Kidney (tissue), 14 donors: ENCODE measurements around the gene CHMP1A. TPM values are rescaled to one million over a fixed set of nuclear protein-coding genes. Genes with fewer than 3 reads are reported as not detected.

Experiments used
- DNase-seq, 5 donors: peaks; one replicate each; pipeline ENCODE4 v3.0.0-alpha.2; 2013 to 2020
- FAIRE-seq: peaks from 2 replicates; lab custom pipeline; 2012; peaks lifted over from hg19 to GRCh38; lab: Jason Lieb, UNC
- H3K27ac ChIP-seq, 2 donors: one replicate each; pipeline ENCODE4 v1.7.0; 2013; ENCODE audit warnings: low read depth in 2 of 2, low read length in 2 of 2, inconsistent platforms in 1 of 2
- H3K27me3 ChIP-seq: one replicate; pipeline ENCODE4 v1.7.1; 2013; ENCODE audit warnings: low read length, inconsistent platforms; ENCODE audit not compliant: control insufficient read depth, insufficient read depth
- H3K36me3 ChIP-seq, 3 donors: one replicate each; pipeline versions ENCODE4 v1.7.0 to v1.7.1; 2013; ENCODE audit warnings: low read length in 3 of 3, control low read depth in 1 of 3, inconsistent platforms in 1 of 3; ENCODE audit not compliant: insufficient read depth in 3 of 3, control insufficient read depth in 2 of 3
- H3K4me1 ChIP-seq, 3 donors: one replicate each; pipeline versions ENCODE4 v1.7.0 to v1.7.1; 2013; ENCODE audit warnings: low read length in 3 of 3, inconsistent platforms in 1 of 3, low read depth in 1 of 3; ENCODE audit not compliant: control insufficient read depth in 2 of 3, insufficient read depth in 2 of 3
- H3K4me3 ChIP-seq, 3 donors: one replicate each; pipeline versions ENCODE4 v1.7.0 to v1.8.1; 2013; ENCODE audit warnings: low read length in 3 of 3, control low read depth in 1 of 3, inconsistent platforms in 1 of 3
- H3K9ac ChIP-seq, 3 donors: one replicate each; pipeline versions ENCODE4 v1.7.0 to v1.7.1; 2013; ENCODE audit warnings: low read length in 3 of 3, control low read depth in 1 of 3, inconsistent platforms in 1 of 3
- H3K9me3 ChIP-seq, 3 donors: one replicate each; pipeline versions ENCODE4 v1.7.0 to v1.7.1; 2013; ENCODE audit warnings: low read length in 3 of 3, control low read depth in 1 of 3, inconsistent platforms in 1 of 3; ENCODE audit not compliant: control insufficient read depth in 2 of 3, insufficient read depth in 1 of 3
- CTCF ChIP-seq: IDR thresholded peaks from 3 replicates; pipeline ENCODE4 v1.5.1; 2012; ENCODE audit warnings: mild to moderate bottlenecking, moderate library complexity, borderline replicate concordance; ENCODE audit not compliant: insufficient read depth; ENCODE audit errors: extremely low read depth
- intact Hi-C: fragments of 100-400 bp; cut with DNase I; formaldehyde crosslinking; loops from one replicate; pipeline ENCODE4 v1.11.1; 2022
- polyA plus RNA-seq: library from polyadenylated mRNA; stranded (reverse); fragments of 350-450 nt; fragmentation: Illumina TruSeq; extraction: RNeasy Lipid Tissue Mini Kit (QIAGEN cat#74804); gene quantifications from one replicate; pipeline ENCODE4 v1.2.3, GENCODE V29; 2014; ENCODE audit warnings: low read depth, low replicate concordance; ENCODE audit not compliant: insufficient read depth
- total RNA-seq: library from RNA; stranded (reverse); fragmentation: NEBNext Ultra II Directional; extraction: Animal tissue kit (Norgen Biotek cat#: 25700); gene quantifications from one replicate; pipeline ENCODE4 v1.2.1, GENCODE V29; 2021
- donor health status: control.
- donor health status: control.
- donor health status: control.
- donor health status: control.
- donor health status: control.
- donor health status: DM: yes; HTN: yes; CAD: no.
- donor health status: Normal renal cell carcinoma (clear cell type).

CHMP1A gene
- total and polyA plus RNA-seq, 2 donors from 2014 or later, result 71.3 to 96.1 TPM

DNA sequence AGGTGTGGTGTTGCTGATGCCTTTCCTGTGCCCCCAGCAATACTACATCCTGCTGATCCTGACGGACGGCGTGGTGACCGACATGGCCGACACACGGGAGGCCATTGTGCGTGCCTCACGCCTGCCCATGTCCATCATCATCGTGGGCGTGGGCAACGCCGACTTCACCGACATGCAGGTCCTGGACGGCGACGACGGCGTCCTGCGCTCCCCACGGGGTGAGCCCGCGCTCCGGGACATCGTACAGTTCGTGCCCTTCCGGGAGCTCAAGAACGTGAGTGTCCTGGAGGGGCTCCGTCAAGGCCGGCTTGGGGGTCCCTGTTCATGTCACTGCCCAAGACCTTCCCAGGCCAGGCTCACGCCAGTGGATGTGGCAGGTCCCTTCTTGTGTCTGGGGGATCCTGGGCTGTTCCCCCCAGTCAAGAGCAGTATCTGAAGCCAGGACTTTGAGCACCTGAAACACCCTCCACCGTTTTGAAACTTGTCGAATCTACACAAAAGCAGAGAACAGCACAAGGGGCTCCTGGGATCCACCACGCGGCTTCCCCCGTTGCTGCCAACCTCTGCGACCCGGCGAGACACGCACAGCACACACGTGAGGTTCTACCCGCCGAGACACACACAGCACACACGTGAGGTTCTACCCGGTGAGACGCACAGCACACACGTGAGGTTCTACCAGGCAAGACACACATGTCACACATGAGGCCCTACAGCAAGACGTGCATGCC is 62.0 kb downstream of the CHMP1A start:
- no peaks in the 10 kb centered on the region for H3K27me3 ChIP-seq
- FAIRE-seq (no peak), DNase-seq (no peak)
- no peak overlapping the region for H3K27ac ChIP-seq
- no peak for TF ChIP-seq CTCF
- no peak overlapping the region for H3K9ac ChIP-seq
- H3K36me3 ChIP-seq, result no peaks in the 10 kb centered on the region
- intact Hi-C loops, result no loop called here
- H3K4me3 ChIP-seq, result no peak overlapping the region
- H3K9me3 ChIP-seq, result no peaks in the 10 kb centered on the region
- no peaks in the 10 kb centered on the region for H3K4me1 ChIP-seq

Other genes starting within 250 kb of the CHMP1A start
- 154 TPM for gene ANKRD11, start 167.1 kb downstream of the CHMP1A start, total RNA-seq
- 36.2 TPM for gene ANKRD11, start 167.1 kb downstream of the CHMP1A start, polyA plus RNA-seq
- gene SPG7, start 149.3 kb downstream of the CHMP1A start, total RNA-seq, result 108 TPM
- gene SPG7, start 149.3 kb downstream of the CHMP1A start, polyA plus RNA-seq, result 71.0 TPM
- gene RPL13, start 97.0 kb downstream of the CHMP1A start, total RNA-seq, result 1,694 TPM
- gene RPL13, start 97.0 kb downstream of the CHMP1A start, polyA plus RNA-seq, result 3,146 TPM
- gene CPNE7, start 82.0 kb downstream of the CHMP1A start, total RNA-seq, result 13.7 TPM
- gene CPNE7, start 82.0 kb downstream of the CHMP1A start, polyA plus RNA-seq, result 1.5 TPM
- gene DPEP1, start 44.1 kb downstream of the CHMP1A start, total RNA-seq, result 24.2 TPM
- 433 TPM for gene DPEP1, start 44.1 kb downstream of the CHMP1A start, polyA plus RNA-seq
- 16.3 TPM for gene SPATA33, start 128 bp upstream of the CHMP1A start, total RNA-seq
- 13.4 TPM for gene SPATA33, start 128 bp upstream of the CHMP1A start, polyA plus RNA-seq
- gene CDK10, start 29.0 kb upstream of the CHMP1A start, total RNA-seq, result 118 TPM
- 82.6 TPM for gene CDK10, start 29.0 kb upstream of the CHMP1A start, polyA plus RNA-seq
- 15.1 TPM for gene SPATA2L, start 44.0 kb upstream of the CHMP1A start, total RNA-seq
- gene SPATA2L, start 44.0 kb upstream of the CHMP1A start, polyA plus RNA-seq, result 12.6 TPM
- 24.4 TPM for gene VPS9D1, start 63.2 kb upstream of the CHMP1A start, total RNA-seq
- gene VPS9D1, start 63.2 kb upstream of the CHMP1A start, polyA plus RNA-seq, result 18.3 TPM
- 35.4 TPM for gene ZNF276, start 63.8 kb upstream of the CHMP1A start, total RNA-seq
- gene ZNF276, start 63.8 kb upstream of the CHMP1A start, polyA plus RNA-seq, result 16.4 TPM
- gene FANCA, start 158.9 kb upstream of the CHMP1A start, total RNA-seq, result 8.9 TPM
- 2.2 TPM for gene FANCA, start 158.9 kb upstream of the CHMP1A start, polyA plus RNA-seq
- gene SPIRE2, start 170.8 kb upstream of the CHMP1A start, total RNA-seq, result 6.5 TPM
- gene SPIRE2, start 170.8 kb upstream of the CHMP1A start, polyA plus RNA-seq, result 2.9 TPM
- 209 TPM for gene TCF25, start 215.9 kb upstream of the CHMP1A start, total RNA-seq
- gene TCF25, start 215.9 kb upstream of the CHMP1A start, polyA plus RNA-seq, result 157 TPM